Neural cell (in vitro differentiated cells): ENCODE data around the gene SAMD4A.

ENCODE experiments used
- EP300 ChIP-seq: fragments of 450-650 bp; conservative IDR thresholded peaks from 2 replicates; pipeline ENCODE4 v1.6.1; 2014; ENCODE audit warnings: antibody characterized with exemption, mild to moderate bottlenecking, moderate library complexity; ENCODE audit not compliant: poor library complexity, severe bottlenecking
- RAD21 ChIP-seq: fragments of 450-650 bp; conservative IDR thresholded peaks from 2 replicates; pipeline ENCODE4 v1.6.1; 2014; ENCODE audit warnings: antibody characterized with exemption, mild to moderate bottlenecking, moderate library complexity
- TF ChIP-seq, protein P1 (sequence below): fragments of 450-650 bp; IDR thresholded peaks from 2 replicates; pipeline ENCODE4 v1.5.1; 2014; ENCODE audit warnings: antibody characterized with exemption, mild to moderate bottlenecking, moderate library complexity; ENCODE audit not compliant: poor library complexity, severe bottlenecking

DNA sequence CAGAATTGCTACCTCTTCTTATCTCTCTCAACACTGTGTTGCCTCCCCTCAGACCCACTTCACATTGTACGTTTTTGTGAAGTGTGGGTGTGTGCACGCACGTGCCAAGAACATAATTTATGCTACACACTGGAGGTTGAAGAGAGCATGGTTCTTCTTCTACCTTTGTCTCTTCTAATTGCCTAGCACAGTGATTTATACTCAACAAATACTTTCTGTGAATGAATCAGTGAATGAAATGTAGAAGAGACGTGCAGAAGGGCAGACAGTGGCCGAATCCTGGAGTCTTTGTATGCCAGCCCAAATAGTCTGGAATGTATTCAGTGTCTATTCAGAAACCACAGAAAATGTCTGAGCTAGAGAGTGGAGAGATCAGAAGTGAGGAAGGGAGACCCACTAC lies 4.6 kb upstream of the SAMD4A start:
- TF ChIP-seq, protein P1, sequence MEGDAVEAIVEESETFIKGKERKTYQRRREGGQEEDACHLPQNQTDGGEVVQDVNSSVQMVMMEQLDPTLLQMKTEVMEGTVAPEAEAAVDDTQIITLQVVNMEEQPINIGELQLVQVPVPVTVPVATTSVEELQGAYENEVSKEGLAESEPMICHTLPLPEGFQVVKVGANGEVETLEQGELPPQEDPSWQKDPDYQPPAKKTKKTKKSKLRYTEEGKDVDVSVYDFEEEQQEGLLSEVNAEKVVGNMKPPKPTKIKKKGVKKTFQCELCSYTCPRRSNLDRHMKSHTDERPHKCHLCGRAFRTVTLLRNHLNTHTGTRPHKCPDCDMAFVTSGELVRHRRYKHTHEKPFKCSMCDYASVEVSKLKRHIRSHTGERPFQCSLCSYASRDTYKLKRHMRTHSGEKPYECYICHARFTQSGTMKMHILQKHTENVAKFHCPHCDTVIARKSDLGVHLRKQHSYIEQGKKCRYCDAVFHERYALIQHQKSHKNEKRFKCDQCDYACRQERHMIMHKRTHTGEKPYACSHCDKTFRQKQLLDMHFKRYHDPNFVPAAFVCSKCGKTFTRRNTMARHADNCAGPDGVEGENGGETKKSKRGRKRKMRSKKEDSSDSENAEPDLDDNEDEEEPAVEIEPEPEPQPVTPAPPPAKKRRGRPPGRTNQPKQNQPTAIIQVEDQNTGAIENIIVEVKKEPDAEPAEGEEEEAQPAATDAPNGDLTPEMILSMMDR: no peak
- TF ChIP-seq EP300 (no peak), RAD21 (no peak)
